Heart left ventricle (tissue), 16 donors: ENCODE results near the gene DUS1L. TPM values are rescaled to one million over a fixed set of nuclear protein-coding genes. Genes with fewer than 3 reads are reported as not detected.

Experiments used
- ATAC-seq, 4 donors: fragments of 200-7000 bp; cut with Tn5 transposase; one replicate each; pipeline ENCODE4 v1.9.1; 2020 to 2022; ENCODE audit warnings: moderate library complexity in 4 of 4, mild to moderate bottlenecking in 3 of 4, moderate number of reproducible peaks in 1 of 4
- DNase-seq, 5 donors: peaks; one replicate each; pipeline ENCODE4 v3.0.0-alpha.2; 2020
- H3K27ac ChIP-seq, 12 donors: fragments of 200-600 bp; sonication (generic) in 4 of 12; one replicate each; pipeline versions ENCODE4 v1.5.0 to v1.8.0; 2016 to 2022; ENCODE audit warnings: mild to moderate bottlenecking in 2 of 12
- H3K27me3 ChIP-seq, 9 donors: fragments of 200-600 bp; sonication (generic) in 2 of 9; one replicate each; pipeline versions ENCODE4 v1.5.1 to v1.8.0; 2016 to 2022; ENCODE audit warnings: mild to moderate bottlenecking in 3 of 9
- H3K36me3 ChIP-seq, 9 donors: fragments of 200-600 bp; sonication (generic) in 2 of 9; one replicate each; pipeline versions ENCODE4 v1.5.0 to v1.8.0; 2018 to 2022; ENCODE audit warnings: mild to moderate bottlenecking in 2 of 9
- H3K4me1 ChIP-seq, 12 donors: fragments of 200-600 bp; sonication (generic) in 4 of 12; one replicate each; pipeline versions ENCODE4 v1.5.0 to v1.8.0; 2016 to 2022; ENCODE audit warnings: mild to moderate bottlenecking in 3 of 12
- H3K4me3 ChIP-seq, 12 donors: fragments of 200-600 bp; sonication (generic) in 4 of 12; one replicate each; pipeline versions ENCODE4 v1.5.0 to v1.8.0; 2017 to 2022; ENCODE audit warnings: mild to moderate bottlenecking in 9 of 12, moderate library complexity in 4 of 12
- H3K9me3 ChIP-seq, 12 donors: fragments of 200-600 bp; sonication (generic) in 4 of 12; one replicate each; pipeline versions ENCODE4 v1.5.0 to v1.8.0; 2016 to 2022; ENCODE audit warnings: mild to moderate bottlenecking in 1 of 12
- CTCF ChIP-seq, 12 donors: fragments of 200-600 bp; sonication (generic) in 4 of 12; IDR thresholded peaks; one replicate each; pipeline versions ENCODE4 v1.5.0 to v1.8.0; 2018 to 2022; ENCODE audit warnings: antibody characterized with exemption in 12 of 12, mild to moderate bottlenecking in 5 of 12
- POLR2A ChIP-seq, 2 donors: fragments of 450-650 bp; IDR thresholded peaks; one replicate each; pipeline ENCODE4 v1.6.1; 2017; ENCODE audit warnings: antibody characterized with exemption in 2 of 2, mild to moderate bottlenecking in 2 of 2, moderate library complexity in 2 of 2
- WGBS, 4 donors: extraction: QIAGEN DNeasy Blood & Tissue Kit in 2 of 4; methylation state at CpG; one replicate each; pipeline versions ENCODE4 v1.1.5 to v1.1.7; 2013 to 2018; 5-methylcytosine and 5-hydroxymethylcytosine counted together
- intact Hi-C, 10 donors: fragments of 100-400 bp; cut with DNase I; formaldehyde crosslinking; loops; one replicate each; pipeline versions ENCODE4 v1.11.1 to v1.14.2; 2022
- polyA plus RNA-seq, 2 donors: library from polyadenylated mRNA; stranded (reverse); fragments of 200-250 nt; gene quantifications; one replicate each; pipeline ENCODE4 v1.2.3, GENCODE V29; 2013
- total RNA-seq, 9 donors: library from RNA; depleted of rRNA in 2 of 9; stranded (reverse); fragments of >200 nt in 2 of 9; fragmentation: NEBNext Ultra II Directional in 3 of 9; extraction: Animal tissue kit (Norgen Biotek cat#: 25700) in 3 of 9; gene quantifications; one replicate each; pipeline versions ENCODE4 v1.1.0 to v1.2.4, GENCODE V29; 2016 to 2023
- donor health status: ischemic (EF 13 %, LVEDD 7.1; RV severe dilation, severe dysfunction).
- donor health status: healthy with polysubstance abuse.
- donor health status: DM: no; HTN: yes; CAD: no.
- donor health status: DM: no; HTN: no; CAD: no.
- donor health status: ischemic (EF 25% LVEDD 6.9; RV normal size, moderate dysfunction).
- donor health status: ischemic (EF 25% LVEDD 5.7; RV mildly dilated, moderate dysfunction).
- donor health status: healthy.
- donor health status: DM: yes; HTN: yes; CAD: no.
- donor health status: ischemic (EF 35%, LVEDD 5.7; RV mildly dilated, moderate dysfunction).
- donor health status: nonischemic (EF 11% LVEDD 7.7; RV severe dilation, severe dysfunction).
- donor health status: DM: yes; HTN: yes; CAD: no.
- donor health status: PGD.
- donor health status: ischemic (EF 29% LVEDD 5.4; RV normal size, mild dysfunction).
- donor health status: nonischemic (EF 23%, LVEDD 6.1; RV moderate dilation, normal function).

The DUS1L gene
- total and polyA plus RNA-seq, 11 donors, result 41.5 to 113 (median 60.4) TPM

GRCh38 chr17:82101301-82101715 lies 35.7 kb upstream of the DUS1L start:
- Histone ChIP-seq H3K9me3 (no peaks in the 10 kb centered on the region), H3K4me3 (no peak overlapping the region), H3K27me3 (no peaks in the 10 kb centered on the region), H3K27ac (peak overlapping the region in 3 of 12 donors; percentile 20 to 34 (median 25)), H3K36me3 (no peaks in the 10 kb centered on the region), H3K4me1 (peaks cover 0 to 57% (median 33%) of the 10 kb centered on the region in 12 donors)
- ATAC-seq, result peak in 1 of 4 donors; percentile 11
- intact Hi-C loops, result loop anchor here in 1 of 10 donors (10.0 kb wide), 1 partner anchor 67 kb away; the partner anchor contains the start of genes DCXR and RAC3
- WGBS, 4 donors, result 36 to 67% (median 63%) methylated on average over 3 to 10 of the region's 10 CpGs
- TF ChIP-seq CTCF (IDR thresholded peaks at IDR 0.05), result no peak
- no peak for TF ChIP-seq POLR2A (IDR thresholded peaks at IDR 0.05)
- peak in 1 of 5 donors; percentile 43 for DNase-seq

GRCh38 chr17:82100502-82101298 lies 35.1 kb upstream of the DUS1L start:
- no peak overlapping the region for H3K4me3 ChIP-seq
- 90 to 93% (median 91%) methylated on average over 20 to 35 of the region's 35 CpGs for WGBS, 4 donors
- H3K4me1 ChIP-seq, result peaks cover 0 to 54% (median 28%) of the 10 kb centered on the region in 12 donors
- no peaks in the 10 kb centered on the region for H3K27me3 ChIP-seq
- DNase-seq (peak in 1 of 5 donors; percentile 22), ATAC-seq (no peak)
- intact Hi-C loops, result loop anchor here in 1 of 10 donors (10.0 kb wide), 1 partner anchor 66 kb away; the partner anchor contains the start of genes DCXR and RAC3
- no peak for TF ChIP-seq POLR2A (IDR thresholded peaks at IDR 0.05)
- no peak for TF ChIP-seq CTCF (IDR thresholded peaks at IDR 0.05)
- H3K36me3 ChIP-seq, result peaks cover 0 to 4% (median 0%) of the 10 kb centered on the region in 9 donors
- H3K9me3 ChIP-seq, result no peaks in the 10 kb centered on the region
- H3K27ac ChIP-seq, result peak overlapping the region in 2 of 12 donors; percentile 25 to 34

GRCh38 chr17:82098939-82099763 lies 33.5 kb upstream of the DUS1L start:
- Histone ChIP-seq H3K4me3 (peak overlapping the region; percentile 27 to 95 (median 79)), H3K27ac (peak overlapping the region; percentile 69 to 99 (median 96)), H3K27me3 (no peaks in the 10 kb centered on the region), H3K36me3 (peaks cover 0 to 20% (median 9%) of the 10 kb centered on the region in 9 donors), H3K4me1 (peaks cover 0 to 51% (median 26%) of the 10 kb centered on the region in 12 donors), H3K9me3 (no peaks in the 10 kb centered on the region)
- 1 to 45% (median 19%) methylated on average over 21 to 80 of the region's 80 CpGs for WGBS, 4 donors
- ATAC-seq, result peak in 3 of 4 donors; percentile 1 to 5 (median 4)
- TF ChIP-seq POLR2A (IDR thresholded peaks at IDR 0.05), result no peak
- TF ChIP-seq CTCF (IDR thresholded peaks at IDR 0.05), result no peak
- peak in 2 of 5 donors; percentile 61 to 63 for DNase-seq
- intact Hi-C loops, result loop anchor here in 3 of 10 donors (1.0 to 5.0 kb wide), 7 partner anchors 32 to 122 kb away; partner anchors contain the start of genes DCXR (in 2 of the 3), ASPSCR1 (in 1 of the 3), DUS1L (in 1 of the 3) and LRRC45 (in 1 of the 3)
